ENCODE measurements around the gene LRRIQ3. TPM values are rescaled to one million over a fixed set of nuclear protein-coding genes. Genes with fewer than 3 reads are reported as not detected.

The LRRIQ3 gene
- total and polyA plus RNA-seq, 2 donors (not counting 3 experiments of a cell fraction or from before 2014, with no cell fraction given): 0.21 to 1.1 TPM

GRCh38 chr1:74091371-74091770 lies 106.6 kb downstream of the LRRIQ3 start:
- FAIRE-seq (no peak), DNase-seq (ENCODE audit: low read depth, low spot score) (no peak)
- H3K4me2 ChIP-seq (ENCODE audit: insufficient read depth, low read length): no peak overlapping the region
- no peak for TF ChIP-seq POLR2A (IDR thresholded peaks at IDR 0.05; ENCODE audit: low read depth, low read length)
- TF ChIP-seq JUN (IDR thresholded peaks at IDR 0.05; ENCODE audit: borderline replicate concordance, insufficient read depth, insufficient read length, low read depth): no peak
- no peak for TF ChIP-seq MYC (IDR thresholded peaks at IDR 0.05; ENCODE audit: low read depth, low read length)
- TF ChIP-seq, protein P1, sequence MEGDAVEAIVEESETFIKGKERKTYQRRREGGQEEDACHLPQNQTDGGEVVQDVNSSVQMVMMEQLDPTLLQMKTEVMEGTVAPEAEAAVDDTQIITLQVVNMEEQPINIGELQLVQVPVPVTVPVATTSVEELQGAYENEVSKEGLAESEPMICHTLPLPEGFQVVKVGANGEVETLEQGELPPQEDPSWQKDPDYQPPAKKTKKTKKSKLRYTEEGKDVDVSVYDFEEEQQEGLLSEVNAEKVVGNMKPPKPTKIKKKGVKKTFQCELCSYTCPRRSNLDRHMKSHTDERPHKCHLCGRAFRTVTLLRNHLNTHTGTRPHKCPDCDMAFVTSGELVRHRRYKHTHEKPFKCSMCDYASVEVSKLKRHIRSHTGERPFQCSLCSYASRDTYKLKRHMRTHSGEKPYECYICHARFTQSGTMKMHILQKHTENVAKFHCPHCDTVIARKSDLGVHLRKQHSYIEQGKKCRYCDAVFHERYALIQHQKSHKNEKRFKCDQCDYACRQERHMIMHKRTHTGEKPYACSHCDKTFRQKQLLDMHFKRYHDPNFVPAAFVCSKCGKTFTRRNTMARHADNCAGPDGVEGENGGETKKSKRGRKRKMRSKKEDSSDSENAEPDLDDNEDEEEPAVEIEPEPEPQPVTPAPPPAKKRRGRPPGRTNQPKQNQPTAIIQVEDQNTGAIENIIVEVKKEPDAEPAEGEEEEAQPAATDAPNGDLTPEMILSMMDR (IDR thresholded peaks at IDR 0.05; ENCODE audit: extremely low read depth in 1 of 2, insufficient read depth in 1 of 2, low read depth in 1 of 2, low read length in 2 of 2): no peak
- TF ChIP-seq EZH2 (IDR thresholded peaks at IDR 0.05; ENCODE audit: borderline replicate concordance, low read depth, low read length, severe bottlenecking): no peak
- TF ChIP-seq POLR2AphosphoS5 (IDR thresholded peaks at IDR 0.05; ENCODE audit: insufficient read depth, low read depth, low read length): no peak
- no peak for TF ChIP-seq MAX (IDR thresholded peaks at IDR 0.05; ENCODE audit: insufficient read depth, insufficient read length)
- TF ChIP-seq GATA2 (IDR thresholded peaks at IDR 0.05; ENCODE audit: insufficient read depth, insufficient read length, low read depth, low read length): no peak
- TF ChIP-seq FOS (IDR thresholded peaks at IDR 0.05; ENCODE audit: borderline replicate concordance, insufficient read depth, low read length): no peak
- no peaks in the 10 kb centered on the region for H3K36me3 ChIP-seq (ENCODE audit: control insufficient read depth in 2 of 2, extremely low read depth in 1 of 2, insufficient read depth in 2 of 2, low read length in 2 of 2)
- no peaks in the 10 kb centered on the region for H4K20me1 ChIP-seq (replicated peaks; ENCODE audit: control insufficient read depth, extremely low read depth, insufficient read depth, low read length)
- H3K4me1 ChIP-seq (ENCODE audit: control insufficient read depth, extremely low read depth, insufficient read depth, low read length): no peaks in the 10 kb centered on the region
- no peak overlapping the region for H2AFZ ChIP-seq (ENCODE audit: low read depth, low read length)
- H3K27ac ChIP-seq (ENCODE audit: insufficient read depth, low read depth, low read length): no peak overlapping the region
- CTCF ChIA-PET: no interaction called here
- dilution Hi-C loops (cut with MboI; ENCODE audit: extremely low pct_ligation_motif_present, low sequenced_read_pairs): no loop called here
- no peaks in the 10 kb centered on the region for H3K9me1 ChIP-seq (replicated peaks; ENCODE audit: control insufficient read depth, extremely low read depth, insufficient read depth, low read length)
- no peaks in the 10 kb centered on the region for H3K9me3 ChIP-seq (replicated peaks; ENCODE audit: control insufficient read depth, insufficient read depth, low read length)
- no peaks in the 10 kb centered on the region for H3K79me2 ChIP-seq (ENCODE audit: control insufficient read depth, insufficient read depth, low read length)
- POLR2A ChIA-PET: no interaction called here
- no peaks in the 10 kb centered on the region for H3K27me3 ChIP-seq (ENCODE audit: control insufficient read depth in 2 of 2, insufficient read depth in 2 of 2, low read length in 2 of 2)
- H3K4me3 ChIP-seq (replicated peaks in 1 of 3; ENCODE audit: insufficient read depth in 1 of 3, low read depth in 1 of 3, low read length in 3 of 3): no peak overlapping the region
- BruUV-seq (replicated peaks): no TSS peak
- intact Hi-C loops (cut with micrococcal nuclease): no loop called here
- H3K9ac ChIP-seq (replicated peaks; ENCODE audit: extremely low read depth, insufficient read depth, low read length): no peak overlapping the region
